Breast epithelium (tissue), 3 donors: ENCODE results near the gene ADD2.

ENCODE experiments used
- POLR2AphosphoS5 ChIP-seq, 3 donors: sonication (generic); formaldehyde crosslinking; IDR thresholded peaks; one replicate each; pipeline ENCODE4 v1.6.1; 2017; ENCODE audit warnings: antibody characterized with exemption in 3 of 3
- TF ChIP-seq, protein P1 (sequence below), 3 donors: fragments of 450-650 bp; IDR thresholded peaks; one replicate each; pipeline ENCODE4 v1.5.1; 2016 to 2017; ENCODE audit warnings: antibody characterized with exemption in 3 of 3, mild to moderate bottlenecking in 3 of 3, moderate library complexity in 3 of 3

DNA sequence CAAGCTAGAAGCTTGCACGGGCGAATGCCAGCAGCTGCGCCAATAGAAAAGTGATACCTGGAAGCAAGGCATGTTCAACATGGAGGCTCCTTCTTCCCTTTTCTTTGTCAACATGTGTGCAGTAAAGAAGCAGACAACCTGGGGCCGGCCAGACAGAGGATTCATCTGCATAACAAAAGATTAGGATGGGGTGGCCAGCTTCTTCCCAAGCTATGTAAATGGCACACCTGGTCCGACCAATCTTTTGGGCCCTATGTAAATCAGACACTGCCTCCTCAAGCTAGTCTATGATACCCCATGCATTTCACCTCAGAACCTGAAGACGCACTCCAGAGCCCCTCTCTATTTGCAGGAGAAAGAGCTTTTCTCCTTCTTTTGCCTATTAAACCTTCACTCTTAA is 148.0 kb downstream of the ADD2 start:
- TF ChIP-seq, protein P1, sequence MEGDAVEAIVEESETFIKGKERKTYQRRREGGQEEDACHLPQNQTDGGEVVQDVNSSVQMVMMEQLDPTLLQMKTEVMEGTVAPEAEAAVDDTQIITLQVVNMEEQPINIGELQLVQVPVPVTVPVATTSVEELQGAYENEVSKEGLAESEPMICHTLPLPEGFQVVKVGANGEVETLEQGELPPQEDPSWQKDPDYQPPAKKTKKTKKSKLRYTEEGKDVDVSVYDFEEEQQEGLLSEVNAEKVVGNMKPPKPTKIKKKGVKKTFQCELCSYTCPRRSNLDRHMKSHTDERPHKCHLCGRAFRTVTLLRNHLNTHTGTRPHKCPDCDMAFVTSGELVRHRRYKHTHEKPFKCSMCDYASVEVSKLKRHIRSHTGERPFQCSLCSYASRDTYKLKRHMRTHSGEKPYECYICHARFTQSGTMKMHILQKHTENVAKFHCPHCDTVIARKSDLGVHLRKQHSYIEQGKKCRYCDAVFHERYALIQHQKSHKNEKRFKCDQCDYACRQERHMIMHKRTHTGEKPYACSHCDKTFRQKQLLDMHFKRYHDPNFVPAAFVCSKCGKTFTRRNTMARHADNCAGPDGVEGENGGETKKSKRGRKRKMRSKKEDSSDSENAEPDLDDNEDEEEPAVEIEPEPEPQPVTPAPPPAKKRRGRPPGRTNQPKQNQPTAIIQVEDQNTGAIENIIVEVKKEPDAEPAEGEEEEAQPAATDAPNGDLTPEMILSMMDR (IDR thresholded peaks at IDR 0.05): no peak
- no peak for TF ChIP-seq POLR2AphosphoS5 (IDR thresholded peaks at IDR 0.05)
